GM23338 (cell line): ENCODE results near the gene USP19.

Experiments used
- CREB1 ChIP-seq: fragments of 250-450 bp; sonication (Bioruptor Pico); IDR thresholded peaks from 2 replicates; pipeline ENCODE4 v1.5.0; 2020; ENCODE audit warnings: low read depth, mild to moderate bottlenecking, moderate library complexity
- EZH2 ChIP-seq: fragments of 200-600 bp; sonication (generic); IDR thresholded peaks from one replicate; pipeline ENCODE4 v1.8.0; 2017; ENCODE audit warnings: antibody characterized with exemption, mild to moderate bottlenecking, low read depth; ENCODE audit not compliant: unreplicated experiment
- EZH2phosphoT487 ChIP-seq: fragments of 200-600 bp; sonication (generic); IDR thresholded peaks from one replicate; pipeline ENCODE4 v1.8.1; 2018; ENCODE audit warnings: antibody characterized with exemption; ENCODE audit not compliant: unreplicated experiment
- JUNB ChIP-seq: IDR thresholded peaks from one replicate; pipeline ENCODE4 v1.6.1; 2016; ENCODE audit warnings: antibody characterized with exemption; ENCODE audit not compliant: unreplicated experiment
- TF ChIP-seq, protein P1 (sequence below), 2 experiments: fragments of 200-600 bp in 1 of 2; sonication (generic) in 1 of 2; conservative IDR thresholded peaks; 2 replicates each; pipeline versions ENCODE4 v1.5.1 to v1.6.1; 2016 to 2017; ENCODE audit warnings: antibody characterized with exemption in 2 of 2, low read depth in 2 of 2, mild to moderate bottlenecking in 2 of 2, moderate library complexity in 1 of 2
- TF ChIP-seq, protein P2 (sequence below): IDR thresholded peaks from one replicate; pipeline ENCODE4 v1.6.1; 2018; ENCODE audit warnings: antibody characterized with exemption; ENCODE audit not compliant: unreplicated experiment

DNA sequence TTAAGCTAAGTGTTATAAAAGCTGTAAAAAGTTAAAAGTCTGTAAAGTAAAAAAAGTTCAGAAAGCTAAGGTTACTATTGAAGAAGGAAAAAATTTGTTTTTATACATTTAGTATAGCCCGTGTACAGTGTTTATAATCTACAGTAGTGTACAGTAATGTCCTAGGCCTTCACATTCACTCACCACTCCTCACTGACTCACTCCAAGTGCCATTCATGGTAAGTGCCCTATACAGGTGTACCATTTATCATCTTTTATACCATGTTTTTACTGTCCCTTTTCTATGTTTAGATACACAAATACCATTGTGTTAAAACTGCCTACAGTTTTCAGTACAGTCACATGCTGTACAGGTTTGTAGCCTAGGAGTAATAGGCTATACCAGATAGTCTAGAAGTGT lies 36.7 kb upstream of the USP19 start:
- TF ChIP-seq, protein P1, sequence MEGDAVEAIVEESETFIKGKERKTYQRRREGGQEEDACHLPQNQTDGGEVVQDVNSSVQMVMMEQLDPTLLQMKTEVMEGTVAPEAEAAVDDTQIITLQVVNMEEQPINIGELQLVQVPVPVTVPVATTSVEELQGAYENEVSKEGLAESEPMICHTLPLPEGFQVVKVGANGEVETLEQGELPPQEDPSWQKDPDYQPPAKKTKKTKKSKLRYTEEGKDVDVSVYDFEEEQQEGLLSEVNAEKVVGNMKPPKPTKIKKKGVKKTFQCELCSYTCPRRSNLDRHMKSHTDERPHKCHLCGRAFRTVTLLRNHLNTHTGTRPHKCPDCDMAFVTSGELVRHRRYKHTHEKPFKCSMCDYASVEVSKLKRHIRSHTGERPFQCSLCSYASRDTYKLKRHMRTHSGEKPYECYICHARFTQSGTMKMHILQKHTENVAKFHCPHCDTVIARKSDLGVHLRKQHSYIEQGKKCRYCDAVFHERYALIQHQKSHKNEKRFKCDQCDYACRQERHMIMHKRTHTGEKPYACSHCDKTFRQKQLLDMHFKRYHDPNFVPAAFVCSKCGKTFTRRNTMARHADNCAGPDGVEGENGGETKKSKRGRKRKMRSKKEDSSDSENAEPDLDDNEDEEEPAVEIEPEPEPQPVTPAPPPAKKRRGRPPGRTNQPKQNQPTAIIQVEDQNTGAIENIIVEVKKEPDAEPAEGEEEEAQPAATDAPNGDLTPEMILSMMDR (conservative IDR thresholded peaks at IDR 0.05; ENCODE audit: low read depth in 2 of 2): no peak
- TF ChIP-seq EZH2 (no peak), EZH2phosphoT487 (no peak), CREB1 (no peak), JUNB (no peak)
- TF ChIP-seq, protein P2, sequence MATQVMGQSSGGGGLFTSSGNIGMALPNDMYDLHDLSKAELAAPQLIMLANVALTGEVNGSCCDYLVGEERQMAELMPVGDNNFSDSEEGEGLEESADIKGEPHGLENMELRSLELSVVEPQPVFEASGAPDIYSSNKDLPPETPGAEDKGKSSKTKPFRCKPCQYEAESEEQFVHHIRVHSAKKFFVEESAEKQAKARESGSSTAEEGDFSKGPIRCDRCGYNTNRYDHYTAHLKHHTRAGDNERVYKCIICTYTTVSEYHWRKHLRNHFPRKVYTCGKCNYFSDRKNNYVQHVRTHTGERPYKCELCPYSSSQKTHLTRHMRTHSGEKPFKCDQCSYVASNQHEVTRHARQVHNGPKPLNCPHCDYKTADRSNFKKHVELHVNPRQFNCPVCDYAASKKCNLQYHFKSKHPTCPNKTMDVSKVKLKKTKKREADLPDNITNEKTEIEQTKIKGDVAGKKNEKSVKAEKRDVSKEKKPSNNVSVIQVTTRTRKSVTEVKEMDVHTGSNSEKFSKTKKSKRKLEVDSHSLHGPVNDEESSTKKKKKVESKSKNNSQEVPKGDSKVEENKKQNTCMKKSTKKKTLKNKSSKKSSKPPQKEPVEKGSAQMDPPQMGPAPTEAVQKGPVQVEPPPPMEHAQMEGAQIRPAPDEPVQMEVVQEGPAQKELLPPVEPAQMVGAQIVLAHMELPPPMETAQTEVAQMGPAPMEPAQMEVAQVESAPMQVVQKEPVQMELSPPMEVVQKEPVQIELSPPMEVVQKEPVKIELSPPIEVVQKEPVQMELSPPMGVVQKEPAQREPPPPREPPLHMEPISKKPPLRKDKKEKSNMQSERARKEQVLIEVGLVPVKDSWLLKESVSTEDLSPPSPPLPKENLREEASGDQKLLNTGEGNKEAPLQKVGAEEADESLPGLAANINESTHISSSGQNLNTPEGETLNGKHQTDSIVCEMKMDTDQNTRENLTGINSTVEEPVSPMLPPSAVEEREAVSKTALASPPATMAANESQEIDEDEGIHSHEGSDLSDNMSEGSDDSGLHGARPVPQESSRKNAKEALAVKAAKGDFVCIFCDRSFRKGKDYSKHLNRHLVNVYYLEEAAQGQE: no peak
